Thymus (tissue), 11 donors: Measurements from ENCODE around the gene RUSC1. TPM values are rescaled to one million over a fixed set of nuclear protein-coding genes. Genes with fewer than 3 reads are reported as not detected.
"Not testable (repeated sequence)": the region's sequence is repeated elsewhere in the genome, so short reads cannot be mapped to it uniquely, and the experiment has no call there.

Experiments used
- DNase-seq, 9 donors: peaks; one replicate each; pipeline ENCODE4 v3.0.0-alpha.2; 2013; ENCODE audit warnings: low spot score in 9 of 9, low read depth in 6 of 9, missing footprints in 1 of 9
- H3K27ac ChIP-seq, 2 donors: one replicate each; pipeline ENCODE4 v1.5.1; 2013; ENCODE audit warnings: control low read depth in 1 of 2, low read depth in 1 of 2, low read length in 1 of 2, mild to moderate bottlenecking in 1 of 2, moderate library complexity in 1 of 2
- H3K27me3 ChIP-seq, 2 donors: one replicate each; pipeline ENCODE4 v1.5.1; 2013; ENCODE audit warnings: low read length in 1 of 2; ENCODE audit not compliant: control insufficient read depth in 2 of 2, insufficient read depth in 1 of 2
- H3K36me3 ChIP-seq, 2 donors: one replicate each; pipeline ENCODE4 v1.5.1; 2013; ENCODE audit warnings: low read length in 1 of 2, mild to moderate bottlenecking in 1 of 2, moderate library complexity in 1 of 2; ENCODE audit not compliant: control insufficient read depth in 2 of 2, insufficient read depth in 2 of 2
- H3K4me1 ChIP-seq, 2 donors: one replicate each; pipeline ENCODE4 v1.5.1; 2013; ENCODE audit warnings: low read length in 2 of 2; ENCODE audit not compliant: control insufficient read depth in 2 of 2, insufficient read depth in 2 of 2
- H3K4me3 ChIP-seq, 2 donors: one replicate each; pipeline ENCODE4 v1.5.1; 2013; ENCODE audit warnings: low read length in 2 of 2, control low read depth in 1 of 2, mild to moderate bottlenecking in 1 of 2
- H3K9me3 ChIP-seq, 2 donors: one replicate each; pipeline ENCODE4 v1.5.1; 2013; ENCODE audit warnings: low read length in 1 of 2, mild to moderate bottlenecking in 1 of 2; ENCODE audit not compliant: control insufficient read depth in 2 of 2, insufficient read depth in 1 of 2
- WGBS: extraction: QIAGEN DNeasy Blood & Tissue Kit; methylation state at CpG from one replicate; pipeline ENCODE4 v1.1.7; 2013; 5-methylcytosine and 5-hydroxymethylcytosine counted together
- polyA plus RNA-seq: library from polyadenylated mRNA; stranded (reverse); fragments of 200-250 nt; gene quantifications from one replicate; pipeline ENCODE4 v1.2.3, GENCODE V29; 2013
- total RNA-seq: library from RNA; stranded (reverse); fragments of 120-200 nt; gene quantifications from one replicate; pipeline ENCODE4 v1.2.4, GENCODE V29; 2013
- donor health status: healthy.

Gene RUSC1
- total and polyA plus RNA-seq, 2 donors: 7.5 to 18.0 TPM

DNA sequence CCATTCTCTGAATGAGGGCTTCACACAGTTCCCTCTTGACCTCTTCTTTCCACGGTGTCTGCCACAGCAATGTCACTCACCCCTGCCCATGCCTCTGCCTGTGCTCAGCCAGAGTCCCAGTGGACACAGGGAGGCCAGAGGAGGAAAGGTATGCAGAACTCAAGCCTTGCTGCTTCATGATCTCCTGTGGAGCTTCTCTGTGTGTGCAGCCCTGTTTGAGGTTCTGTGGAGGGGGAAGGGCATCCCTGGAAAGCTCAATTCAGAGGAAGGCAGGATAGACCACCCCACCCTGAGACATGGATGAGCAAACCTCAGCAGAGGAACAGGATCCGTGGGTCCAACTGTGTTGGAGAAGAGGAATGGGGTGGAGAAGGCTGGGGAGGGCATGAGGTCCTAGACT lies 41.4 kb upstream of the RUSC1 start:
- H3K27ac ChIP-seq: no peak overlapping the region
- H3K4me3 ChIP-seq: no peak overlapping the region
- DNase-seq: no peak
- H3K9me3 ChIP-seq: no peaks in the 10 kb centered on the region
- H3K27me3 ChIP-seq: peaks cover 0 to 19% of the 10 kb centered on the region in 2 donors
- 93% methylated on average over 2 of the region's 2 CpGs for WGBS
- H3K4me1 ChIP-seq: peaks cover 14 to 26% of the 10 kb centered on the region in 2 donors
- H3K36me3 ChIP-seq: no peaks in the 10 kb centered on the region

DNA sequence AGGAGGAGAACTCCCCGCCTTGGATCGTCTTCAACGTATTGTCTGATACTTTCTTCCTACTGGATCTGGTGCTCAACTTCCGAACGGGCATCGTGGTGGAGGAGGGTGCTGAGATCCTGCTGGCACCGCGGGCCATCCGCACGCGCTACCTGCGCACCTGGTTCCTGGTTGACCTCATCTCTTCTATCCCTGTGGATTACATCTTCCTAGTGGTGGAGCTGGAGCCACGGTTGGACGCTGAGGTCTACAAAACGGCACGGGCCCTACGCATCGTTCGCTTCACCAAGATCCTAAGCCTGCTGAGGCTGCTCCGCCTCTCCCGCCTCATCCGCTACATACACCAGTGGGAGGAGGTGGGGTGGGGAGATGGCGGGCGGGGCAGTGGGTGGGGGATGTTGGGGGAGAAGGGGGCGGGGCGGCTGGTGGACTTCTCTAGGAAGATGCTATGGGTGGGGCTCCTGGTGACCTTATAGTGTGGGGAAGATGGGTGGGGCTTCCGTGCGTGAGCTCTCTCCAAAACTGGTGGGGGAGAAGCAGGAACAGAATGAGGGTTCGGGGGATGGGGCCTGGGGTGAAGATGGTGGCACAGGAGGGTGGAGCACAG lies 38.1 kb upstream of the RUSC1 start:
- Histone ChIP-seq H3K4me3 (no peak overlapping the region), H3K27ac (no peak overlapping the region), H3K4me1 (peaks cover 6 to 13% of the 10 kb centered on the region in 2 donors), H3K36me3 (no peaks in the 10 kb centered on the region), H3K27me3 (peaks cover 0 to 14% of the 10 kb centered on the region in 2 donors), H3K9me3 (no peaks in the 10 kb centered on the region)
- WGBS: 99% methylated on average over 29 of the region's 29 CpGs
- no peak for DNase-seq

DNA sequence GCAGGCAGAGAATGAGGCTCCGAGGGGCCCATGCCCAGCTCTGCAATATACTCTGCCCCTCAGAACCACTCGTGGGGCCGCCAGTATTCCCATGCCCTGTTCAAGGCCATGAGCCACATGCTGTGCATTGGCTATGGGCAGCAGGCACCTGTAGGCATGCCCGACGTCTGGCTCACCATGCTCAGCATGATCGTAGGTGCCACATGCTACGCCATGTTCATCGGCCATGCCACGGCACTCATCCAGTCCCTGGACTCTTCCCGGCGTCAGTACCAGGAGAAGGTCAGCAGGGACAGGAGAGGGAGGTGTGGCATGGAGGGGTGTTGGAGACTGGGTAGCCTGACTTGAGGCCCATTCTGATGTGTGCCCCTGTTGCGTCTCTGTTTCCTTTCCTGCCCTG lies 36.2 kb upstream of the RUSC1 start:
- Histone ChIP-seq H3K9me3 (no peaks in the 10 kb centered on the region), H3K27ac (no peak overlapping the region), H3K4me3 (no peak overlapping the region), H3K36me3 (no peaks in the 10 kb centered on the region), H3K27me3 (no peaks in the 10 kb centered on the region), H3K4me1 (no peaks in the 10 kb centered on the region)
- no peak for DNase-seq
- 98% methylated on average over 12 of the region's 12 CpGs for WGBS

DNA sequence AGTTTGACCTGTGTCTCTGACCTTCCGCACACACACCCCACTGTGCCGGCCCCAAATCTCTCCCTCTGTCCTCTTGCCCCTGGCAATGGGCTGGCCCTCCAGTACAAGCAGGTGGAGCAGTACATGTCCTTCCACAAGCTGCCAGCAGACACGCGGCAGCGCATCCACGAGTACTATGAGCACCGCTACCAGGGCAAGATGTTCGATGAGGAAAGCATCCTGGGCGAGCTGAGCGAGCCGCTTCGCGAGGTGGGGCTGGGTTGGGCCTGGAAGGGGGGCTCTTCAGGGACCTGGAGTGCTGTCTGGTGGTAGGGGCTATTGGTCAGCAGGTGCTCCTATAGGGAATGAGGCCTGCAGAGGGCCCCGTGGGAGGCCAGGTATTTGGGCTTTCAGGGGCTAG lies 35.6 kb upstream of the RUSC1 start:
- Histone ChIP-seq H3K9me3 (no peaks in the 10 kb centered on the region), H3K27me3 (no peaks in the 10 kb centered on the region), H3K4me3 (no peak overlapping the region), H3K36me3 (no peaks in the 10 kb centered on the region), H3K4me1 (no peaks in the 10 kb centered on the region), H3K27ac (no peak overlapping the region)
- WGBS: 97% methylated on average over 14 of the region's 14 CpGs
- no peak for DNase-seq

DNA sequence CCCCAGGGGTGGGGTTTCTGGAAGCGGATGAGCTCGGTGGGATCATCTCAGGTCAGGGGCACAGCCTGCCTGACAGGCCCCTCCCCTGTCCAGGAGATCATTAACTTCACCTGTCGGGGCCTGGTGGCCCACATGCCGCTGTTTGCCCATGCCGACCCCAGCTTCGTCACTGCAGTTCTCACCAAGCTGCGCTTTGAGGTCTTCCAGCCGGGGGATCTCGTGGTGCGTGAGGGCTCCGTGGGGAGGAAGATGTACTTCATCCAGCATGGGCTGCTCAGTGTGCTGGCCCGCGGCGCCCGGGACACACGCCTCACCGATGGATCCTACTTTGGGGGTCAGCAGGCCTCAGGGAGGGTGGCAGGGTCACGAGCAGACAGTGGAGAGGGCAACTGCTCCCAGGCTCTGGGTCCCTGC lies 35.1 kb upstream of the RUSC1 start:
- no peak for DNase-seq
- Histone ChIP-seq H3K27ac (no peak overlapping the region), H3K4me1 (no peaks in the 10 kb centered on the region), H3K4me3 (no peak overlapping the region), H3K36me3 (no peaks in the 10 kb centered on the region), H3K9me3 (no peaks in the 10 kb centered on the region), H3K27me3 (no peaks in the 10 kb centered on the region)
- WGBS: 98% methylated on average over 18 of the region's 18 CpGs

DNA sequence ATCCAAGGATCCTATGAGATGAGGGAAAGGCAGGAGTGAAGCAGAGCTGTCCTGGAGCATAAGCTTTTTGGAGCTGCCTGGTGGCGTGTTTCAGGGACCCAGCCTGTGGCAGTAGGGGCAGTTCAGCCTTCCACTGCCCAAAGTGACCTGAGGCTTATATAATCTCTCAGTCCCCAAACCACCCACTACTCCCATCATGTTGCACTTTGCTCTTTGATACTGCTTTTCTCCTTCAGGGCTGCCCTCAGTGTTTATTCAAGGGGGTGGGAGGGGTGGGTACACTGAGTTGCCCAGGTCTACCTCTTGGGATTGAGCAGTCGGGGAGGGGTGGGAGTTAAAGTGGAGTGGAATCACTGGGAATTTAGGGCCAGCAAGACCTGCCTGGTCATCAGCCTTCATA lies 34.1 kb upstream of the RUSC1 start:
- DNase-seq: no peak
- no peaks in the 10 kb centered on the region for H3K4me1 ChIP-seq
- H3K27ac ChIP-seq: no peak overlapping the region
- H3K9me3 ChIP-seq: no peaks in the 10 kb centered on the region
- H3K36me3 ChIP-seq: no peaks in the 10 kb centered on the region
- peaks cover 0 to 3% of the 10 kb centered on the region in 2 donors for H3K27me3 ChIP-seq
- no peak overlapping the region for H3K4me3 ChIP-seq
- 97% methylated on average over 2 of the region's 2 CpGs for WGBS

DNA sequence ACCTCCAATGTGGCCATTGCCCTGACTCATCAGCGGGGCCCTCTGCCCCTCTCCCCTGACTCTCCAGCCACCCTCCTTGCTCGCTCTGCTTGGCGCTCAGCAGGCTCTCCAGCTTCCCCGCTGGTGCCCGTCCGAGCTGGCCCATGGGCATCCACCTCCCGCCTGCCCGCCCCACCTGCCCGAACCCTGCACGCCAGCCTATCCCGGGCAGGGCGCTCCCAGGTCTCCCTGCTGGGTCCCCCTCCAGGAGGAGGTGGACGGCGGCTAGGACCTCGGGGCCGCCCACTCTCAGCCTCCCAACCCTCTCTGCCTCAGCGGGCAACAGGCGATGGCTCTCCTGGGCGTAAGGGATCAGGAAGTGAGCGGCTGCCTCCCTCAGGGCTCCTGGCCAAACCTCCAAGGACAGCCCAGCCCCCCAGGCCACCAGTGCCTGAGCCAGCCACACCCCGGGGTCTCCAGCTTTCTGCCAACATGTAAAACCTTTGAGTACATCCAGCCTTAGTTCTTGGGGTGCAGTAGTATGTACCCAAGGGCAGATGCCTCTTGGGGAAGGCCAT lies 32.6 kb upstream of the RUSC1 start:
- DNase-seq: no peak
- Histone ChIP-seq H3K4me1 (no peaks in the 10 kb centered on the region), H3K36me3 (no peaks in the 10 kb centered on the region), H3K27me3 (peaks cover 0 to 16% of the 10 kb centered on the region in 2 donors), H3K27ac (no peak overlapping the region), H3K4me3 (no peak overlapping the region), H3K9me3 (no peaks in the 10 kb centered on the region)
- 98% methylated on average over 21 of the region's 21 CpGs for WGBS

DNA sequence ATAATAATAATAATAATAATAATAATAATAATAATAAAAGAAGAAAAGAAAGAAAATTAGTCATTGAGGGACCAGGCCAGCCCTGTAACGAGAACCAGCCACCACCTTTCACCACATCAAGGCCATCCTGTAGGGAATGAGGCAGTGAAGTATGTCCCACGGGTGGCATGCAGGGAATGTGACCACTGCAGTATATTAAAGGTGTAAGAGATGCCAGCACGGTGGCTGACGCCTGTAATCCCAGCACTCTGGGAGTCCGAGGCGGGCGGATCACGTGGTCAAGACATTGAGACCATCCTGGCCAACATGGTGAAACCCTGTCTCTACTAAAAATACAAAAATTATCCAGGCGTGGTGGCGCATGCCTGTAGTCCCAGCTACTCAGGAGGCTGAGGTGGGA lies 29.7 kb upstream of the RUSC1 start:
- 92% methylated on average over 10 of the region's 10 CpGs for WGBS
- H3K36me3 ChIP-seq, H3K4me3 ChIP-seq, H3K4me1 ChIP-seq, H3K9me3 ChIP-seq, DNase-seq, H3K27ac ChIP-seq: not testable (repeated sequence)
- H3K27me3 ChIP-seq: peaks cover 24 to 45% of the 10 kb centered on the region in 2 donors

DNA sequence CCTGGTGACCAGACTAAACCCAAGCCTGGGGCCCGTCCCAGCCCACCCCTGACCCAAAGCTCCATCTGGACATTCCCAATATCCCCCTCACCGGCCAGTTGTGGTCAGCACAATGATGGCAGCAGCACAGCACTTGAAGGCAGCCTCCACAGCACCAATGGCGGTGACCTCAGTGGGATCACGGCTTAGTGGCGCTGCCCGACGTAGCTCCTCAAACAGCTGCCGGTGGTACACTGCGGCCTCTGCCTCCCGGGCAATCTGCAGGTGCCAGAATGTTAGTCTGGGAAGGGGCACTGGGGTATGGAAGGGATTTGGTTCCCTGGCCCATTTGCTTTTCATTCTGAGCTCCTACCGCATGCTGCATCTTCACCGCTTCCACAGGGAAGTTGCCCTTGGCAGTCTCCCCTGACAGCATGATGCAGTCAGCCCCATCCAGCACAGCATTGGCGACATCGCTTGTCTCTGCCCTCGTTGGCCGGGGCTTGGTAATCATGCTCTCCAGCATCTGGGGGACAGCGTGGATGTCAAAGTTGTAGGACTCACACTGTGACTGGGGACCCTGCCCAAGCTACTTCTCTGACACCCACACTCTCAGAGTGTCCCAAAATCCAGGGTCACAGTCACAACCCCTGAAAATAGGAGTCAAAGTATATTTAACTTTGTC lies 27.5 kb upstream of the RUSC1 start:
- 94% methylated on average over 17 of the region's 17 CpGs for WGBS
- H3K4me3 ChIP-seq: no peak overlapping the region
- peaks cover 0 to 7% of the 10 kb centered on the region in 2 donors for H3K9me3 ChIP-seq
- H3K27me3 ChIP-seq: peaks cover 27 to 60% of the 10 kb centered on the region in 2 donors
- DNase-seq: no peak
- peaks cover 0 to 2% of the 10 kb centered on the region in 2 donors for H3K4me1 ChIP-seq
- H3K27ac ChIP-seq: no peak overlapping the region
- no peaks in the 10 kb centered on the region for H3K36me3 ChIP-seq
